Measurements from ENCODE around the gene PCNX1. TPM values are rescaled to one million over a fixed set of nuclear protein-coding genes. Genes with fewer than 3 reads are reported as not detected.

The PCNX1 gene
- total RNA-seq, 1 donor from 2014 or later: 68.8 TPM

DNA sequence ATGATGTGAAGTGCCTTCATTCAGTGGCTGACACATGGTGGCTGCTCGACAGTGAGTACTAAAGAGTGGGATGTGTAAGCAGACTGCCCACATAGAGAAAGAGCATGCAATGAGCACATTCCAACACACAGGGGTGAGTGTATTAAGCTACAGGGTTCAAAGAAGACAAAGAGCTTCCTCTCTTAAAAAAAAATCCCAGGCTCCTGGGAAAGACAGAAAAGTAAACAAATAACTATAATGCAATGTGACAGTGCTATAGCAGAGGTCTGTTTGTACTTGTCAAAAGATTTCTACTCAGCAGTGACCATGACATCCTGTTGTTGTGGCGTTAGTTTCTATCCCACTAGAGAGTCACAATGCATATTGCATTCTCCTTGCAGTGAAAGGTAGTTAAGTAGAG, 12.4 kb upstream of the PCNX1 start:
- TF ChIP-seq, protein P1, sequence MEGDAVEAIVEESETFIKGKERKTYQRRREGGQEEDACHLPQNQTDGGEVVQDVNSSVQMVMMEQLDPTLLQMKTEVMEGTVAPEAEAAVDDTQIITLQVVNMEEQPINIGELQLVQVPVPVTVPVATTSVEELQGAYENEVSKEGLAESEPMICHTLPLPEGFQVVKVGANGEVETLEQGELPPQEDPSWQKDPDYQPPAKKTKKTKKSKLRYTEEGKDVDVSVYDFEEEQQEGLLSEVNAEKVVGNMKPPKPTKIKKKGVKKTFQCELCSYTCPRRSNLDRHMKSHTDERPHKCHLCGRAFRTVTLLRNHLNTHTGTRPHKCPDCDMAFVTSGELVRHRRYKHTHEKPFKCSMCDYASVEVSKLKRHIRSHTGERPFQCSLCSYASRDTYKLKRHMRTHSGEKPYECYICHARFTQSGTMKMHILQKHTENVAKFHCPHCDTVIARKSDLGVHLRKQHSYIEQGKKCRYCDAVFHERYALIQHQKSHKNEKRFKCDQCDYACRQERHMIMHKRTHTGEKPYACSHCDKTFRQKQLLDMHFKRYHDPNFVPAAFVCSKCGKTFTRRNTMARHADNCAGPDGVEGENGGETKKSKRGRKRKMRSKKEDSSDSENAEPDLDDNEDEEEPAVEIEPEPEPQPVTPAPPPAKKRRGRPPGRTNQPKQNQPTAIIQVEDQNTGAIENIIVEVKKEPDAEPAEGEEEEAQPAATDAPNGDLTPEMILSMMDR (IDR thresholded peaks at IDR 0.05; ENCODE audit: unreplicated experiment): no peak
- peaks cover 2% of the 10 kb centered on the region for H3K27me3 Mint-ChIP-seq (ENCODE audit: unreplicated experiment)
- H3K4me1 Mint-ChIP-seq (ENCODE audit: unreplicated experiment): peaks cover 16% of the 10 kb centered on the region
- no peaks in the 10 kb centered on the region for H3K9me3 Mint-ChIP-seq (ENCODE audit: unreplicated experiment)
- H3K36me3 Mint-ChIP-seq (ENCODE audit: low read depth, unreplicated experiment): no peaks in the 10 kb centered on the region
- no peak overlapping the region for H3K4me3 Mint-ChIP-seq (ENCODE audit: unreplicated experiment)
- DNase-seq (ENCODE audit: low spot score): no peak
- H3K27ac Mint-ChIP-seq (ENCODE audit: unreplicated experiment): no peak overlapping the region

DNA sequence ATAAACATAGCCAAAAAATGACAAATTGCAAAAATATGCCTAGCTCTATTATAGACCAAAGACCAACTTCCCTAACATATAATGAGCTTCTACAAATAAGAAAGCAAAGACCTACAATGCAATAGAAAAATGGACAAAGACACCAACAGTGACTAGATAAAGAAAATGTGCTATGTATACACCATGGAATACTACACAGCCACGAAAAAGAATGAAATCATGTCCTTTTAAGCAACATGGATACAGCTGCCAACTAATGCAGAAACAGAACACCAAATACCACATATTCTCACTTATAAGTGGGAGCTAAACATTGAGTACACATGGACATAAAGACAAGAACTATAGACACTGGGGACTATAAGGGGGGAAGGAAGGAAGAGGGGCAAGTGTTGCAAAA, 10.9 kb upstream of the PCNX1 start:
- H3K27ac Mint-ChIP-seq (ENCODE audit: unreplicated experiment): no peak overlapping the region
- peaks cover 2% of the 10 kb centered on the region for H3K27me3 Mint-ChIP-seq (ENCODE audit: unreplicated experiment)
- H3K4me1 Mint-ChIP-seq (ENCODE audit: unreplicated experiment): peaks cover 16% of the 10 kb centered on the region
- no peaks in the 10 kb centered on the region for H3K36me3 Mint-ChIP-seq (ENCODE audit: low read depth, unreplicated experiment)
- H3K9me3 Mint-ChIP-seq (ENCODE audit: unreplicated experiment): no peaks in the 10 kb centered on the region
- TF ChIP-seq, protein P1 (IDR thresholded peaks at IDR 0.05; ENCODE audit: unreplicated experiment): no peak
- no peak overlapping the region for H3K4me3 Mint-ChIP-seq (ENCODE audit: unreplicated experiment)
- DNase-seq (ENCODE audit: low spot score): no peak

DNA sequence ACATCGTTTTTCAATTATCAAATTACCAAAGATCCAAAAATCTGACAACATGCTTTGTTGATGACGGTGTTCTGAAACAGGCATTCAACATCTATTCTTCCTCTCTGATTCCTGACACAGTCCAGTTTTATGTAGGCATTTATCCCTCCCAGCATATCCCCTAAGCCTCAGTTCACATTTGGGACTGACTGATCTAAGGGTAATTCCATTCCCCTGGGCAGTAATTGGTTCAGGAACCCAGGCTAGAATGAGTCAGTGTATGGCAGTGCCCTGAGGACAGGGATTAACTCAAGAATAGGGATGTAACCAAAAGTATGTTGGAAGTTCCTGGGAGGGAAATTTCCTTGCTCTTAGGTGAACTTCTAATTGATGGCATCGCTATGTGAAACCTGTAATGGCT, 10.3 kb upstream of the PCNX1 start:
- Mint-ChIP-seq H3K27ac (ENCODE audit: unreplicated experiment) (no peak overlapping the region), H3K36me3 (ENCODE audit: low read depth, unreplicated experiment) (no peaks in the 10 kb centered on the region), H3K27me3 (ENCODE audit: unreplicated experiment) (peaks cover 2% of the 10 kb centered on the region), H3K9me3 (ENCODE audit: unreplicated experiment) (no peaks in the 10 kb centered on the region), H3K4me3 (ENCODE audit: unreplicated experiment) (no peak overlapping the region), H3K4me1 (ENCODE audit: unreplicated experiment) (peaks cover 16% of the 10 kb centered on the region)
- DNase-seq (ENCODE audit: low spot score): no peak
- TF ChIP-seq, protein P1 (IDR thresholded peaks at IDR 0.05; ENCODE audit: unreplicated experiment): no peak

DNA sequence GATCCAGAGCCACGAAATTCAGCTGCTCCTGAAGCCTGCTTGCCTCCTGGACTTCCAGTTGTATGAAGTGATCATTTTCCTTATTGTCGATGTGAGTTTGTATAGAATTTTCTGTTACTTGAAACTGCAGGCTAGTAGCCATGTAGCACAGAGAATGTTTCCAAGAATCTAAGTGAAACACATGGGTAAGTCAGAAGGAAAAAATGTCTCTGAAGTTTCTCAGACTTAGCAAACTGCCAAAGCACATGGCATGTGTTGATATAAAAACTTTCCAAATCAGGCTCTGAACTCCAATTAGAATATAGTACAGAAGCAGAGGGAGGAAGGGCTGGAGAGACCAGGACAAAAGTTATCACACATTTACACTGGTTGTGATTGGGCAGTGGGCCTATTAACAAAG, 9.8 kb upstream of the PCNX1 start:
- Mint-ChIP-seq H3K4me3 (ENCODE audit: unreplicated experiment) (no peak overlapping the region), H3K9me3 (ENCODE audit: unreplicated experiment) (no peaks in the 10 kb centered on the region), H3K4me1 (ENCODE audit: unreplicated experiment) (peaks cover 16% of the 10 kb centered on the region), H3K27me3 (ENCODE audit: unreplicated experiment) (peaks cover 2% of the 10 kb centered on the region), H3K27ac (ENCODE audit: unreplicated experiment) (no peak overlapping the region), H3K36me3 (ENCODE audit: low read depth, unreplicated experiment) (no peaks in the 10 kb centered on the region)
- TF ChIP-seq, protein P1 (IDR thresholded peaks at IDR 0.05; ENCODE audit: unreplicated experiment): no peak
- no peak for DNase-seq (ENCODE audit: low spot score)

DNA sequence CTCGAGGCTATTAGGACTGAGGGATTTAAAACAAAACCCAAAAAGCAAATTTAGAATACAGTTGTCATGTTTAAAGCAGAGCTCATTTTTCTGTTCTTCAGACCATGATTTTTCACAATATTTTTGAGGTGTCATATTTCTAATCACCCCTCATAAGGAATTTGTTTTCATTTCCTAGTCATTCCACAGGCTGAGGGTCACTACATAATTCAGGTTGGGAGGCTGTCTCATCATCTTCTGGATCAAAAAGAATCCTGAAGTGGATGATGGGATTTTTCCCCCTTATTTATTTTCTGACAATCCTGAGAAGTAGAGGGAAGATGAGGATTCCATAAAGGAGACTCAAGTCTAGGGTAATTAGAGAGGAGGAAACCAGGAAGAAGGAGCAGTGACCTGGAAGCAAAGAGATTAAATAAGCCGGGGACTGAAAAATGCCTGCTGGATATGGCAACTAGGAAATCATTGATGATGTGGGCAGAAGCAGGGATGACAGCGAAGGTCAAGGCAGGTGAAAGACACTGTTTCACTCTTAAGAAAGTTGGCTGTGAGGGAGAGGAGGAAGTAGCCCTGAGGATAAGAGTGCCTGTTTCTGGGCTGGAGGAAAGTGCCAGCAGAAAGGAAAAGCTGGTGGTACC, 9.0 kb upstream of the PCNX1 start:
- H3K4me1 Mint-ChIP-seq (ENCODE audit: unreplicated experiment): peaks cover 16% of the 10 kb centered on the region

More for the DNA sequence above, 9.0 kb upstream of the PCNX1 start:
- Mint-ChIP-seq H3K9me3 (ENCODE audit: unreplicated experiment) (no peaks in the 10 kb centered on the region), H3K4me3 (ENCODE audit: unreplicated experiment) (no peak overlapping the region), H3K27ac (ENCODE audit: unreplicated experiment) (no peak overlapping the region), H3K27me3 (ENCODE audit: unreplicated experiment) (no peaks in the 10 kb centered on the region), H3K36me3 (ENCODE audit: low read depth, unreplicated experiment) (no peaks in the 10 kb centered on the region)
- TF ChIP-seq, protein P1 (IDR thresholded peaks at IDR 0.05; ENCODE audit: unreplicated experiment): no peak
- DNase-seq (ENCODE audit: low spot score): no peak
